Epithelial cell of proximal tubule (primary cell): ENCODE data around the gene HMGCS2. TPM values are rescaled to one million over a fixed set of nuclear protein-coding genes. Genes with fewer than 3 reads are reported as not detected.

Source experiments
- DNase-seq: peaks from one replicate; pipeline ENCODE4 v3.0.0-alpha.2; 2011; ENCODE audit warnings: low read depth
- H3K4me3 ChIP-seq: 2 replicates; pipeline ENCODE4 v1.5.1; 2011; ENCODE audit warnings: low read depth, mild to moderate bottlenecking, low read length
- total RNA-seq: library from RNA; depleted of rRNA; stranded (reverse); fragments of >200 nt; gene quantifications from 2 replicates; pipeline ENCODE4 v1.2.3, GENCODE V29; 2015
- TF ChIP-seq, protein P1 (sequence below): conservative IDR thresholded peaks from 2 replicates; pipeline ENCODE4 v1.5.1; 2012; ENCODE audit warnings: low read depth, mild to moderate bottlenecking, low read length

Gene HMGCS2
- total RNA-seq, 1 donor from 2014 or later, result not detected

DNA sequence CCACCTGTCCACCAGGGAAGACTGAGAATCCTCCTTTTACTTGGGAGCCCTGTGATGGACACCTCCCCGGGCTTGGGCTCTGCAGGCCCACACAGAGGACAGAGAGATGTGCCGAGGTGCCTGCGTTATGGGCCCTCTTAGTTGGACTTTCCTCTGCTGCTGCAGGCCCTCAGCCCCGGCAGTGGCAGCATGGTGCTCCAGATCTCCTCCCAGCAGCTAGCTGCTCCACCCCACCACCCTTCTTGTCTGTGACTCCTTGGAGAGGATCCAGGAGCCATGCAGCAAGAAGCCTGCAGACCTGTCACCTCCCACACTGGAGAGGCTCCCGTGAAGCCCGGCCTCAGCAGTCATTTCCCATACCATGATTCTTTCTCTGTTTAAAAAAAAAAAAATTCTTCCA, 29.6 kb downstream of the HMGCS2 start:
- TF ChIP-seq, protein P1, sequence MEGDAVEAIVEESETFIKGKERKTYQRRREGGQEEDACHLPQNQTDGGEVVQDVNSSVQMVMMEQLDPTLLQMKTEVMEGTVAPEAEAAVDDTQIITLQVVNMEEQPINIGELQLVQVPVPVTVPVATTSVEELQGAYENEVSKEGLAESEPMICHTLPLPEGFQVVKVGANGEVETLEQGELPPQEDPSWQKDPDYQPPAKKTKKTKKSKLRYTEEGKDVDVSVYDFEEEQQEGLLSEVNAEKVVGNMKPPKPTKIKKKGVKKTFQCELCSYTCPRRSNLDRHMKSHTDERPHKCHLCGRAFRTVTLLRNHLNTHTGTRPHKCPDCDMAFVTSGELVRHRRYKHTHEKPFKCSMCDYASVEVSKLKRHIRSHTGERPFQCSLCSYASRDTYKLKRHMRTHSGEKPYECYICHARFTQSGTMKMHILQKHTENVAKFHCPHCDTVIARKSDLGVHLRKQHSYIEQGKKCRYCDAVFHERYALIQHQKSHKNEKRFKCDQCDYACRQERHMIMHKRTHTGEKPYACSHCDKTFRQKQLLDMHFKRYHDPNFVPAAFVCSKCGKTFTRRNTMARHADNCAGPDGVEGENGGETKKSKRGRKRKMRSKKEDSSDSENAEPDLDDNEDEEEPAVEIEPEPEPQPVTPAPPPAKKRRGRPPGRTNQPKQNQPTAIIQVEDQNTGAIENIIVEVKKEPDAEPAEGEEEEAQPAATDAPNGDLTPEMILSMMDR, result no peak
- H3K4me3 ChIP-seq, result no peak overlapping the region
- no peak for DNase-seq

DNA sequence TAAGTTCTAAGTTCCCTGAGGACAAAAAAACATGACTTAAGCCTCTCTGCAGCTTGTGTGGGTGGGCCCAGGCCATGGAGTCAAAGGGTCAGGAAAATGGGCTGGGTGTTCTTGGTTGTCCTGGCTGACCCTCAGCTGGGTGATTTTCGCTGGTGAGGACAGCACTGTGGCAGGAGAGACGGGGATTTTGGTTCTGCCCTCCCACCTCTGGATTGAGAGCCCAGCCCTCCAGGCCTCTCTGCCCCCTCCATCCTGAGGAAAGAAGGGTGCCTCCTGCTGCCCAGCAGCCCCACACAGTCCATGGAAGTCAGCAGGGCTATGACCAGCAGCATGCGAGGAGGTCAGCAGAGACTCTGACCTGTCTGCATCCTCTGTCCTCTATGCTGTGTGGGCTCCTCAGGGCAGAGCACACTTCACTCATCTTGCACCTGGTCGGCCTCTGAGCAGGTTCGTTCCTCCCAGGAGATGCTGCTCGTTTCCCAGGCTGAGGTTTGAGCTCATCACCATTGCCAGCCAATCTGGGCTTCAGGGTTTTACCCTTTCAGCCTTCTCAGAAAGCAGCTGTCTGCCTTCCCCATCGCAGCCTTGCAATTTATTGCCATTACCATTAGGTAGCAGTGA, 30.5 kb downstream of the HMGCS2 start:
- DNase-seq, result no peak
- TF ChIP-seq, protein P1, result no peak
- H3K4me3 ChIP-seq, result no peak overlapping the region

DNA sequence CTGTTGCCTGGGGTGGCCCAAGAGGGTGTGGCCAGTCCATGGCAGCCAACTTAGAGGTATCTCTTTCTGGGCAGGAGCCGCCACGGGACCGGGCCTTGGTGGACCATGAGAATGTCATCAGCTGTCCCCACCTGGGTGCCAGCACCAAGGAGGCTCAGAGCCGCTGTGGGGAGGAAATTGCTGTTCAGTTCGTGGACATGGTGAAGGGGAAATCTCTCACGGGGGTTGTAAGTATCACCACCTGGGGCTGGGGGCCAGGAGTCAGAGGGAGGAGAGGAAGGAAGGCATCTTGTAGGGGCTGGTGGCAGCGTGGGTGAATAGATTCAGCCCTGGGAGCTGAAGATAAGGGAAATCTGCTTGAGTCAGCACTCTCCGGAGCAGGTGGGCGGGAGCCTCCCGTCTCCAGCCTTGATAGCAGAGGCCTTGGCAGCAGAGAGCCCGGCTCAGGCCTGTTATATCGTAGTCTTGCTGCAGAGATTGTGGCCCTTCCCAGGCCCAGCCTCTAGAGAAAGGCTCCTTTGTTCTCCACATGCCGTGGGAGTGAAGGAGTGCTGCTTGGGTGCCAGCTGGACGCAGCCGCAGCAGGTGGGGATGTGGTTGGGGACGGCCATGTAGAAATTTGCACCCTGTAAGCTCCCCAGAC, 31.5 kb downstream of the HMGCS2 start:
- no peak for DNase-seq
- TF ChIP-seq, protein P1, result no peak
- no peak overlapping the region for H3K4me3 ChIP-seq

DNA sequence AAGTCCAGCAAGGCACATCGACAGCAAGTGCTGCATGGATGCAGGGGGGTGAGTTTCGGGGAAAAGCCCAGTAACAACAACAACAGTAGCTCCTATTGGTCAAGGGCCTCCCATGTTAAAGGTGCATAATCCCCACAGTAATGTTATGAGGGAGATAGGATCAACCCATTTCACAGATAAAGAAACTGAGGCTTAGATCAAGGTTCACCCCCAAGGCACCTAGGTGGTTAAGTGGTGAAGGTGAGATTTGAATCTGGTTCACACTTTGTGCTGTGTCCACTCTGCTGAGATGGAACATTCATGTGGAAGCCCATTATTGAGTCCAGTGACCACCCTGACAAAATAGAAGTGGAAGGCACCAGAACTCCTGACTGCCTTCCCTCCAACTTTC, 32.1 kb downstream of the HMGCS2 start:
- TF ChIP-seq, protein P1, result no peak
- no peak for DNase-seq

DNA sequence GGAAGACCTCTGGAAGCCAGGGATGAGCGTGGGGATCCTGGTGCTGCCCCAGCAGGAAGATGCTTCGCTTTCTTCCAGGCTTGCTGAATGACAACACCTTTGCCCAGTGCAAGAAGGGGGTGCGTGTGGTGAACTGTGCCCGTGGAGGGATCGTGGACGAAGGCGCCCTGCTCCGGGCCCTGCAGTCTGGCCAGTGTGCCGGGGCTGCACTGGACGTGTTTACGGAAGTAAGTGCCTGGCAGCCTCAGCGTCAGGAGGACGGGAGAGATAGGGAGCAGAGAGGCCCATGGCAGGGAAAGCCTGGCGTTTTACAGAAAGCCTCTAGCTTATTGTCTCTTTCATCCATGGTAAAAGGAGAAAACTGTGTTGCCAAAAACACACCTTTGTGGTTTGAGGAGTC, 33.5 kb downstream of the HMGCS2 start:
- no peak for DNase-seq
- H3K4me3 ChIP-seq, result no peak overlapping the region
- TF ChIP-seq, protein P1, result no peak

More for the DNA sequence above, 32.1 kb downstream of the HMGCS2 start:
- H3K4me3 ChIP-seq, result no peak overlapping the region

DNA sequence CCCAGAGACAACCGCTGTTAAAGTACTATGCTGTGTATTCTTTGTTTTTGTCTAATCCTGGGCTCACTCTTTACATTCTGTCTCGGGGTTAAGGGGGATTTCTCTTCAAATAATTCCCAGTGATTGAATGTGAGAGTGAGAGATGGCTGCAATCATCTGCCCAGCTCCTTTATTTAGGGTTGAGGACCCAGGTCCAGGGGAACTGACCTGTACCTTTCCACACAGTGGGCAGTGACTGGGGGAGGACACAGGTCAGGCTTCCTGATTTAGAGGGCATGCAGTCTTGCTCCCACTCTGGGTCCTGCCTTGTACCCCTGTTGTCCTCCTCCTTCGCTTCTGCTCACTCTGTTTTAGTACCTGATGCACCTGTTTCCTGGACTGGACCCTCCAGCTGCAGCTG, 35.0 kb downstream of the HMGCS2 start:
- TF ChIP-seq, protein P1, result no peak
- no peak for DNase-seq
- H3K4me3 ChIP-seq, result no peak overlapping the region
